SK-N-MC (cell line): ENCODE results near the gene TM6SF1.
"Not testable (repeated sequence)": the region's sequence is repeated elsewhere in the genome, so short reads cannot be mapped to it uniquely, and the experiment has no call there.

Experiments
- DNase-seq: peaks from one replicate; pipeline ENCODE4 v3.0.0-alpha.2; 2011; ENCODE audit warnings: low read depth, low spot score
- H3K27ac ChIP-seq: fragments of 200-600 bp; sonication (generic); 2 replicates; pipeline ENCODE4 v1.5.1; 2016; ENCODE audit warnings: mixed run types
- H3K36me3 ChIP-seq: fragments of 200-600 bp; sonication (generic); 2 replicates; pipeline ENCODE4 v1.6.1; 2017; ENCODE audit warnings: antibody characterized with exemption, low read length, mixed read lengths; ENCODE audit not compliant: insufficient read depth
- H3K4me3 ChIP-seq: fragments of 200-600 bp; sonication (generic); 2 replicates; pipeline ENCODE4 v1.5.1; 2016
- H3K9ac ChIP-seq: fragments of 200-600 bp; sonication (generic); 2 replicates; pipeline ENCODE4 v1.8.0; 2017; ENCODE audit warnings: mixed run types, mixed read lengths; ENCODE audit not compliant: insufficient read length
- H3K9me3 ChIP-seq: fragments of 200-600 bp; sonication (generic); 2 replicates; pipeline ENCODE4 v1.6.1; 2017; ENCODE audit warnings: low read depth, mild to moderate bottlenecking, antibody characterized with exemption, low read length, moderate library complexity, mixed read lengths
- EZH2 ChIP-seq: fragments of 200-600 bp; sonication (generic); IDR thresholded peaks from one replicate; pipeline ENCODE4 v1.6.1; 2017; ENCODE audit warnings: antibody characterized with exemption
- FOXP2 ChIP-seq: optimal IDR thresholded peaks from 2 replicates; pipeline ENCODE3; 2011; ENCODE audit warnings: mild to moderate bottlenecking, moderate library complexity; ENCODE audit not compliant: insufficient read depth; ENCODE audit errors: extremely low read length, control extremely low read depth
- POLR2AphosphoS5 ChIP-seq: IDR thresholded peaks from 2 replicates; pipeline ENCODE4 v1.6.1; 2012; ENCODE audit warnings: mild to moderate bottlenecking, low read depth, low read length, borderline replicate concordance

Gene TM6SF1

GRCh38 chr15:83087576-83087975, 19.9 kb upstream of the TM6SF1 start:
- TF ChIP-seq EZH2, result no peak
- Histone ChIP-seq H3K27ac (no peak overlapping the region), H3K36me3 (no peaks in the 10 kb centered on the region), H3K9ac (no peak overlapping the region), H3K9me3 (no peaks in the 10 kb centered on the region), H3K4me3 (no peak overlapping the region)
- DNase-seq, result no peak

DNA sequence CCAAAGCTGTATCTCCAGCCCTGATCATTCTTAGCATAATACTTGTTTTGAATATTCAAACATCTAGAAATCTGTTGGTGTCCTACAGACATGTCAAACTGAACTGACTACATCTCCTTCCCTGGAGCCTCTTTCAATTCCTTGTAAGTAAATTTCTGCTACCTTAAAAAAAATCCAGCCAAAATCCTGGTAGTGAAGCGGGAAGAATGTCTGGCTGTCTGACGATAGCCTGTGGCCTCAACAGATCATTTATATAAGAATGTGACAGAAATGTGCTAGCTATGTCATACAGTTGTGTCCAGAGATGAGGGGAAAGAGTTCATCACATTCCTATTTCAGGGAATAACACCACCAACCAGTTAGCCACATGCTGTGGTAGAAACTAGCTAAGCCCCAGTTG, 18.6 kb upstream of the TM6SF1 start:
- TF ChIP-seq FOXP2 (no peak), EZH2 (no peak), POLR2AphosphoS5 (no peak)
- no peak for DNase-seq
- H3K36me3 ChIP-seq, result no peaks in the 10 kb centered on the region
- H3K9ac ChIP-seq, result no peak overlapping the region
- no peak overlapping the region for H3K27ac ChIP-seq
- H3K4me3 ChIP-seq, result no peak overlapping the region
- H3K9me3 ChIP-seq, result no peaks in the 10 kb centered on the region

- no peak for DNase-seq
- no peak overlapping the region for H3K4me3 ChIP-seq
- H3K36me3 ChIP-seq, result no peaks in the 10 kb centered on the region
- no peak overlapping the region for H3K9ac ChIP-seq
- TF ChIP-seq POLR2AphosphoS5 (no peak), FOXP2 (no peak), EZH2 (no peak)
- H3K27ac ChIP-seq, result no peak overlapping the region
- H3K9me3 ChIP-seq, result no peaks in the 10 kb centered on the region
Measured at GRCh38 chr15:83090465-83090864, 17.0 kb upstream of the TM6SF1 start.

GRCh38 chr15:83091965-83092308, 15.5 kb upstream of the TM6SF1 start:
- H3K9ac ChIP-seq, DNase-seq, H3K36me3 ChIP-seq, H3K27ac ChIP-seq, H3K9me3 ChIP-seq, H3K4me3 ChIP-seq: not testable (repeated sequence)

DNA sequence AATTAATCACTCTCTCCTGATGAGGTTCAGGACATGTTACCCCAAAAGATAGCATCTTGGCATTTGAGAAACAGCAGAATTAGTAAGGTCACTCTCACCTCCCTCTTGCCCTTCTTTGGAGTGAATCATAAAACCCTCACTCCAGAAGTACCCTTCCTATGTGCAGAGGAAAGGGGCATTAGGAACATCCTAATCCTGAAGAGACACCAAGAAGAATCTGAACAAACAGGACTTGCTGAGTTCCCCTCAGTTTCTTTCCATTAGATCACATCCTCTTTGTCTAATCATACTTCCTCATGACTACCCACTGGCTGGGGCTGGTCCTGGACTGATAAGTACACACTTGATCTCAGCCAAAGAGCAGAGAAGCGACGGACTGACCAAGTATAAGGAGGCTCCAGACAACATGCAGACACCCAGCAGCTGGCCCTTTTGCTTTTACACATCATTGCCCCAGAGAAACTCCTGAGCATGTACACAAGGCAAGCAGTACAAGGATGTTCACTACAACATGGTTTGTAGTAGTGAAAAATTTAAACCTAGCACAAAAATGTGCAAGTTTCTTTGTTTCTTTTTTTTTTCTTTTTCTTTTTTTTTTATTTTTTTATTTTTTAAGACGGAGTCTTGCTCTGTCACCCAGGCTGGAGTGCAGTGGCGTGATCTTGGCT, 15.0 kb upstream of the TM6SF1 start:
- TF ChIP-seq EZH2 (no peak), FOXP2 (no peak), POLR2AphosphoS5 (no peak)
- Histone ChIP-seq H3K27ac (no peak overlapping the region), H3K9ac (no peak overlapping the region)

DNA sequence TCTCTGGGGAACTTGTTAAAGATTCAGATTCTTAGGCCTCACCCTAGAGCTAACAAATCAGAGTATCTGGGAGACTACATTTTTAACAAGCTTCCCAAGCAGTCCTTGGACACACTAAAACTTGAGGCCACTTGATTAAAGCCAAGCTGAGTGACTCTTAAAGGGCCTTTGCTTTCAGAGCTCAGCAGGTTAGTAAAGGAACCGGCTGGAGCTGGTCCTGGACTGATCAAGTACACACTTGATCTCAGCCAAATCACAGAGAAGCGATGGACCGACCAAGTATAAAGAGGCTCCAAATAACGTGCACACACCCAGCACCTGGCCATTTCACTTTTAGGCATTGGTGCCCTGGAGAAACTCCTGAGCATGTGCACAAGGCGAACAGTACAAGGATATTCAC, 12.9 kb upstream of the TM6SF1 start:
- TF ChIP-seq FOXP2, result no peak
- Histone ChIP-seq H3K4me3 (no peak overlapping the region), H3K9me3 (no peaks in the 10 kb centered on the region; the same call in 1 of the 2 replicates), H3K36me3 (no peaks in the 10 kb centered on the region), H3K9ac (no peak overlapping the region), H3K27ac (no peak overlapping the region)
- no peak for DNase-seq

More for the DNA sequence above, 15.0 kb upstream of the TM6SF1 start:
- H3K9me3 ChIP-seq, result no peaks in the 10 kb centered on the region; the same call in 1 of the 2 replicates
- no peak overlapping the region for H3K4me3 ChIP-seq
- no peaks in the 10 kb centered on the region for H3K36me3 ChIP-seq
- no peak for DNase-seq

- H3K27ac ChIP-seq, result no peak overlapping the region
- H3K9ac ChIP-seq, result no peak overlapping the region
- TF ChIP-seq EZH2 (no peak), FOXP2 (no peak), POLR2AphosphoS5 (no peak)
- H3K36me3 ChIP-seq, result no peaks in the 10 kb centered on the region
- no peak for DNase-seq
- no peak overlapping the region for H3K4me3 ChIP-seq
- no peaks in the 10 kb centered on the region; the same call in 1 of the 2 replicates for H3K9me3 ChIP-seq
Measured at GRCh38 chr15:83098079-83098478, 9.4 kb upstream of the TM6SF1 start.

- no peak overlapping the region for H3K27ac ChIP-seq
- H3K9ac ChIP-seq, result no peak overlapping the region
- H3K9me3 ChIP-seq, result no peaks in the 10 kb centered on the region; the same call in 1 of the 2 replicates
- TF ChIP-seq POLR2AphosphoS5 (no peak), EZH2 (no peak), FOXP2 (no peak)
- no peak for DNase-seq
- no peaks in the 10 kb centered on the region for H3K36me3 ChIP-seq
- H3K4me3 ChIP-seq, result no peak overlapping the region
Measured at GRCh38 chr15:83099290-83099689, 8.2 kb upstream of the TM6SF1 start.

DNA sequence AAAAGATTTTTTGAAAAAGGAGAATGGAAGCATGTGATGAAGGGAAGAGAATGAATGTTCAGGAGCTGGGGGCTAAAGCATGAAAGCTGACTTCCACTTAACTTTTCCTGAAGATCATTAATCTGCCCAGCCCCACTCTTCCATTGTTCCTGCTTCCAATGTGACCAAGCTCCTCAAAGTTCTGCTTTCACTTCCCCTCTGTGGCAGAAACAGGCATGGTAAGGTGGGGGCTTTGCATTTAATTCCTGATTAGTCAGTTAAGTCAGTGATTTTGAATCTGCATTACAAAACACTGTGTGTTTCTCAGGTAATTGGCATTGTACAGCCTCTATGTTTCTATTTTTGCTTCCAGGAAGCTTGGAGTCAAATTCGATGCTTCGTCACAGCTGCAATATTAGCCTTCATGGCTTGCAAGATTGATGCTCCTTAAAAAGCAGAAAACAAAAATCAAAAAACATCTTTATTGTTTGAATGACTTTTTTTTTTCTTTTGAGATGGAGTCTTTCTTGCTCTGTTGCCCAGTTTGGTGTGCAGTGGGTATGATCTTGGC, 7.3 kb upstream of the TM6SF1 start:
- Histone ChIP-seq H3K36me3 (no peaks in the 10 kb centered on the region), H3K27ac (no peak overlapping the region), H3K9me3 (no peaks in the 10 kb centered on the region; the same call in 1 of the 2 replicates), H3K9ac (no peak overlapping the region), H3K4me3 (no peak overlapping the region)
- TF ChIP-seq POLR2AphosphoS5, result no peak
- TF ChIP-seq FOXP2, result no peak
- no peak for TF ChIP-seq EZH2
- no peak for DNase-seq
